Measurements from ENCODE around the gene FGD6. TPM values are rescaled to one million over a fixed set of nuclear protein-coding genes. Genes with fewer than 3 reads are reported as not detected.

FGD6 gene
- total and polyA plus RNA-seq, 8 donors, result 1.4 to 24.3 (median 9.2) TPM

- no peaks in the 10 kb centered on the region for H3K4me1 ChIP-seq
- TF ChIP-seq, protein P1, sequence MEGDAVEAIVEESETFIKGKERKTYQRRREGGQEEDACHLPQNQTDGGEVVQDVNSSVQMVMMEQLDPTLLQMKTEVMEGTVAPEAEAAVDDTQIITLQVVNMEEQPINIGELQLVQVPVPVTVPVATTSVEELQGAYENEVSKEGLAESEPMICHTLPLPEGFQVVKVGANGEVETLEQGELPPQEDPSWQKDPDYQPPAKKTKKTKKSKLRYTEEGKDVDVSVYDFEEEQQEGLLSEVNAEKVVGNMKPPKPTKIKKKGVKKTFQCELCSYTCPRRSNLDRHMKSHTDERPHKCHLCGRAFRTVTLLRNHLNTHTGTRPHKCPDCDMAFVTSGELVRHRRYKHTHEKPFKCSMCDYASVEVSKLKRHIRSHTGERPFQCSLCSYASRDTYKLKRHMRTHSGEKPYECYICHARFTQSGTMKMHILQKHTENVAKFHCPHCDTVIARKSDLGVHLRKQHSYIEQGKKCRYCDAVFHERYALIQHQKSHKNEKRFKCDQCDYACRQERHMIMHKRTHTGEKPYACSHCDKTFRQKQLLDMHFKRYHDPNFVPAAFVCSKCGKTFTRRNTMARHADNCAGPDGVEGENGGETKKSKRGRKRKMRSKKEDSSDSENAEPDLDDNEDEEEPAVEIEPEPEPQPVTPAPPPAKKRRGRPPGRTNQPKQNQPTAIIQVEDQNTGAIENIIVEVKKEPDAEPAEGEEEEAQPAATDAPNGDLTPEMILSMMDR (IDR thresholded peaks at IDR 0.05), result no peak
- H3K9me3 ChIP-seq, result no peaks in the 10 kb centered on the region
- no peak overlapping the region for H3K4me3 ChIP-seq
- peaks cover 0 to 9% (median 0%) of the 10 kb centered on the region in 3 donors for H3K36me3 ChIP-seq
- DNase-seq, result no peak
- H3K27ac ChIP-seq, result peak overlapping the region in 2 of 4 donors; percentile 14 to 20
- WGBS, 2 donors, result 50 to 62% methylated on average over 4 of the region's 4 CpGs
- no peak for ATAC-seq
- no peak for FAIRE-seq
- intact Hi-C loops (cut with DNase I), result loop anchor here in 2 of 3 donors (5.0 to 10.0 kb wide), 4 partner anchors 108 to 418 kb away; no protein-coding TSS in a partner anchor
- no peaks in the 10 kb centered on the region for H3K27me3 ChIP-seq
Observed at GRCh38 chr12:95116341-95116740, 100.9 kb downstream of the FGD6 start.

DNA sequence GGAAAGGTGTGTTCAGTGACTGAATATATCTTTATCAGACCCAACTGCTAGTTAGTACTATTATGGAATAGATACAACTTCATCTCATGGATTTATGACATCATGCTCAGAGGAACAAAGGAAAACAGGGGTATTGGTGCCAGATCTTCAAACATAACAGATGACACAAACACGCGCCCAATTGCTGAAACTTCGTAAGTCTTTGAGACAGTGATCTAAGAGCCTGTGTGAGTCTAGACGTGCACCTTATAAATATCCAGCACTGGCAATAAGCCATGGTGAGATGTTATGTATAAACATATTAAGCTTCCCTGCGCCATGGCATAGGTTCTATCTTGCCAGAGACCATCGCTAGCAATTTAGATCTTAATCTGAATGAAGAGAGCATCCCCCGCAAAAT is 101.6 kb downstream of the FGD6 start:
- Histone ChIP-seq H3K4me3 (no peak overlapping the region), H3K36me3 (peaks cover 0 to 9% (median 0%) of the 10 kb centered on the region in 3 donors), H3K9me3 (no peaks in the 10 kb centered on the region), H3K27me3 (no peaks in the 10 kb centered on the region), H3K27ac (no peak overlapping the region), H3K4me1 (no peaks in the 10 kb centered on the region)
- WGBS, 2 donors, result 78 to 79% methylated on average over 7 of the region's 7 CpGs
- DNase-seq (no peak), ATAC-seq (no peak), FAIRE-seq (no peak)
- TF ChIP-seq, protein P1 (IDR thresholded peaks at IDR 0.05), result no peak
- intact Hi-C loops (cut with DNase I), result loop anchor here in 2 of 3 donors (5.0 to 10.0 kb wide), 4 partner anchors 109 to 419 kb away; no protein-coding TSS in a partner anchor

DNA sequence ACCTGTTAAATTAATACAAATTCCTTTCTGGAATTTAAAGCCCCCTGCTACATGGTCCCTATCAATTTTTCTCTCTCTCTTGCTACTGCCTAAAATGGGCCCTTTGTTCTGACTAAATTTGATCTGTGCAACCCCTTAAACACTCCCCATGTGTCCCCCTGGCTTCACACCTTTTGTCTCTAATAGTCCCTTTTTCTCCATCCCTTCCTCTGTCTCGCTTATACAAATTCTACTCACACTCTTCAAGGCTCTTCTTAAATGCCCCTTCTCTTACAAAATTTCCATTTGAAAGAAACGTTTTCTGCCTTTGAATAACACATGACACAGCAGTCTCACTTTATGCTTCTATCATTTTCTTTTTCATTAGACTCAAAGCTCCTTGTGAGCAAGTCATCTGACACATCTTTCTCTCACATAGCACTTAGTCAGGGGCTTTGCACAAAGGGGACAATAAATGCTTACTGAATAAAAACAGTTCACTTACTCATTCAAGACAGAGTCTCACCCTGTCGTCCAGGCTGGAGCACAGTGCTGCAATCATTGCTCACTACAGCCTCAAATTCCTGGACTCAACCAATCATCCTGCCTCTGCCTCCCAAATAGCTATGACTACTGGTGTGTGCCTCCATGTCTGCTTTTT is 102.4 kb downstream of the FGD6 start:
- DNase-seq, result no peak
- TF ChIP-seq, protein P1 (IDR thresholded peaks at IDR 0.05), result no peak

GRCh38 chr12:95107362-95107761 is 109.9 kb downstream of the FGD6 start:
- H3K4me1 ChIP-seq, result no peaks in the 10 kb centered on the region
- TF ChIP-seq, protein P1 (IDR thresholded peaks at IDR 0.05), result no peak
- FAIRE-seq, result no peak
- no peak for ATAC-seq
- no peak for DNase-seq
- H3K4me3 ChIP-seq, result no peak overlapping the region
- H3K27ac ChIP-seq, result no peak overlapping the region
- no peaks in the 10 kb centered on the region for H3K9me3 ChIP-seq
- WGBS, 2 donors, result 85 to 87% methylated on average over 7 of the region's 7 CpGs
- intact Hi-C loops (cut with DNase I), result no loop called here
- peaks cover 0 to 22% (median 0%) of the 10 kb centered on the region in 3 donors for H3K36me3 ChIP-seq
- H3K27me3 ChIP-seq, result no peaks in the 10 kb centered on the region

More for the DNA sequence above, 102.4 kb downstream of the FGD6 start:
- Histone ChIP-seq H3K4me1 (no peaks in the 10 kb centered on the region), H3K27ac (no peak overlapping the region), H3K9me3 (no peaks in the 10 kb centered on the region), H3K4me3 (no peak overlapping the region), H3K27me3 (no peaks in the 10 kb centered on the region), H3K36me3 (peaks cover 0 to 9% (median 0%) of the 10 kb centered on the region in 3 donors)
- 66 to 76% methylated on average over 3 of the region's 3 CpGs for WGBS, 2 donors
- FAIRE-seq (no peak), ATAC-seq (no peak)
- intact Hi-C loops (cut with DNase I), result loop anchor here in 2 of 3 donors (5.0 to 10.0 kb wide), 4 partner anchors 110 to 420 kb away; no protein-coding TSS in a partner anchor

DNA sequence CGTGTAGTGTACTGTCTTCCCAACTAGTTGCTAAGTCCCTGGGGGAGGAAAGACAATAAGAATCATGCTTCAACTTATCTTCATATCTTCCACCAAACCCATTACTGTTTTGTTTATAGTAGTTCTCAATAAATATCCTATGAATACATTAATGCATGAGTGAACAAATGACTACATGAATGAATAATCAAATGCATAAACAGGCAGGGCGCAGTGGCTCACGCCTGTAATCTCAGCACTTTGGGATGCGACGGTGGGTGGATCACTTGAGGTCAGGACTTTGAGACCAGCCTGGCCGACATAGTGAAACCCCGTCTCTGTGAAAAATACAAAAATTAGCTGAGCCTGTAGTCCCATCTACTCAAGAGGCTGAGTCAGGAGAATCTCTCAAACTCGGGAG is 111.7 kb downstream of the FGD6 start:
- Histone ChIP-seq H3K4me3 (no peak overlapping the region), H3K27ac (no peak overlapping the region), H3K9me3 (no peaks in the 10 kb centered on the region), H3K4me1 (no peaks in the 10 kb centered on the region), H3K36me3 (peaks cover 0 to 20% (median 0%) of the 10 kb centered on the region in 3 donors), H3K27me3 (no peaks in the 10 kb centered on the region)
- ATAC-seq (no peak), FAIRE-seq (no peak), DNase-seq (no peak)
- TF ChIP-seq, protein P1 (IDR thresholded peaks at IDR 0.05), result no peak
- intact Hi-C loops (cut with DNase I), result no loop called here
- WGBS, 2 donors, result 91 to 93% methylated on average over 8 of the region's 8 CpGs

All from pancreas (tissue), 10 donors.